Osteocyte (in vitro differentiated cells): ENCODE measurements around the gene SCLT1. TPM values are rescaled to one million over a fixed set of nuclear protein-coding genes. Genes with fewer than 3 reads are reported as not detected.

Experiments
- DNase-seq: peaks from one replicate; pipeline ENCODE4 v3.0.0; 2021; ENCODE audit warnings: mixed read lengths; ENCODE audit not compliant: unreplicated experiment; ENCODE audit errors: extremely low spot score
- H3K27ac Mint-ChIP-seq: one replicate; pipeline ENCODE4 v1.8.0; 2021; ENCODE audit warnings: mild to moderate bottlenecking, mixed read lengths; ENCODE audit not compliant: unreplicated experiment
- H3K27me3 Mint-ChIP-seq: one replicate; pipeline ENCODE4 v1.8.0; 2021; ENCODE audit warnings: mixed read lengths; ENCODE audit not compliant: unreplicated experiment
- H3K36me3 Mint-ChIP-seq: one replicate; pipeline ENCODE4 v1.8.0; 2021; ENCODE audit warnings: mixed read lengths; ENCODE audit not compliant: unreplicated experiment
- H3K4me1 Mint-ChIP-seq: one replicate; pipeline ENCODE4 v1.8.0; 2021; ENCODE audit warnings: mixed read lengths; ENCODE audit not compliant: unreplicated experiment
- H3K4me3 Mint-ChIP-seq: one replicate; pipeline ENCODE4 v1.8.0; 2021; ENCODE audit warnings: mild to moderate bottlenecking, moderate library complexity, mixed read lengths; ENCODE audit not compliant: unreplicated experiment
- H3K9me3 Mint-ChIP-seq: one replicate; pipeline ENCODE4 v1.8.0; 2021; ENCODE audit warnings: mixed read lengths; ENCODE audit not compliant: unreplicated experiment
- total RNA-seq: library from RNA; stranded (reverse); gene quantifications from 2 replicates; pipeline ENCODE4 v1.2.1, GENCODE V29; 2021
- TF ChIP-seq, protein P1 (sequence below): fragments of 200-600 bp; sonication (generic); IDR thresholded peaks from 2 replicates; pipeline ENCODE4 v1.5.0; 2021; ENCODE audit warnings: antibody characterized with exemption, mild to moderate bottlenecking, moderate library complexity

The SCLT1 gene
- total RNA-seq, 1 donor from 2014 or later: 13.6 TPM

DNA sequence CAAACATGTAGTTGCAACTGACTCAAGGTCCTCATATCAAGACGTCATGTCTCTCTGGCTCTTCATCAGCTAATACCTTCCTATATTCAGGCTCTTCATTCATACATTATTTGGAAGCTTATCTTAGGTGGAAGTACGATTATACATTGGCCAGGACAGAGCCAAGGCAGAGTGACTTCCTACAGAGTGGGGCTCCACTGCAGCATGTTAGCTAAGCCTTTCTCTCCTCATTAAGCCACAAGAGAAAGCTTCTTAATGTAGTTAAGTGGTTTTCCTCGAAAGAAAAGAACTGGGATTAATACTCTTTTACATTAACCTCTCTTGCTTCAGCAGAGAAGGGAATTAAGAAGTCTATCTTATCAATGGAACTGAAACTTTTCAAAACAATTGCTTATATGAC is 17.6 kb upstream of the SCLT1 start:
- no peak overlapping the region for H3K4me3 Mint-ChIP-seq
- no peak for DNase-seq
- no peak overlapping the region for H3K27ac Mint-ChIP-seq
- H3K9me3 Mint-ChIP-seq: no peaks in the 10 kb centered on the region
- peaks cover 14% of the 10 kb centered on the region for H3K4me1 Mint-ChIP-seq
- H3K27me3 Mint-ChIP-seq: no peaks in the 10 kb centered on the region
- TF ChIP-seq, protein P1, sequence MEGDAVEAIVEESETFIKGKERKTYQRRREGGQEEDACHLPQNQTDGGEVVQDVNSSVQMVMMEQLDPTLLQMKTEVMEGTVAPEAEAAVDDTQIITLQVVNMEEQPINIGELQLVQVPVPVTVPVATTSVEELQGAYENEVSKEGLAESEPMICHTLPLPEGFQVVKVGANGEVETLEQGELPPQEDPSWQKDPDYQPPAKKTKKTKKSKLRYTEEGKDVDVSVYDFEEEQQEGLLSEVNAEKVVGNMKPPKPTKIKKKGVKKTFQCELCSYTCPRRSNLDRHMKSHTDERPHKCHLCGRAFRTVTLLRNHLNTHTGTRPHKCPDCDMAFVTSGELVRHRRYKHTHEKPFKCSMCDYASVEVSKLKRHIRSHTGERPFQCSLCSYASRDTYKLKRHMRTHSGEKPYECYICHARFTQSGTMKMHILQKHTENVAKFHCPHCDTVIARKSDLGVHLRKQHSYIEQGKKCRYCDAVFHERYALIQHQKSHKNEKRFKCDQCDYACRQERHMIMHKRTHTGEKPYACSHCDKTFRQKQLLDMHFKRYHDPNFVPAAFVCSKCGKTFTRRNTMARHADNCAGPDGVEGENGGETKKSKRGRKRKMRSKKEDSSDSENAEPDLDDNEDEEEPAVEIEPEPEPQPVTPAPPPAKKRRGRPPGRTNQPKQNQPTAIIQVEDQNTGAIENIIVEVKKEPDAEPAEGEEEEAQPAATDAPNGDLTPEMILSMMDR: no peak
- H3K36me3 Mint-ChIP-seq: peaks cover 10% of the 10 kb centered on the region

DNA sequence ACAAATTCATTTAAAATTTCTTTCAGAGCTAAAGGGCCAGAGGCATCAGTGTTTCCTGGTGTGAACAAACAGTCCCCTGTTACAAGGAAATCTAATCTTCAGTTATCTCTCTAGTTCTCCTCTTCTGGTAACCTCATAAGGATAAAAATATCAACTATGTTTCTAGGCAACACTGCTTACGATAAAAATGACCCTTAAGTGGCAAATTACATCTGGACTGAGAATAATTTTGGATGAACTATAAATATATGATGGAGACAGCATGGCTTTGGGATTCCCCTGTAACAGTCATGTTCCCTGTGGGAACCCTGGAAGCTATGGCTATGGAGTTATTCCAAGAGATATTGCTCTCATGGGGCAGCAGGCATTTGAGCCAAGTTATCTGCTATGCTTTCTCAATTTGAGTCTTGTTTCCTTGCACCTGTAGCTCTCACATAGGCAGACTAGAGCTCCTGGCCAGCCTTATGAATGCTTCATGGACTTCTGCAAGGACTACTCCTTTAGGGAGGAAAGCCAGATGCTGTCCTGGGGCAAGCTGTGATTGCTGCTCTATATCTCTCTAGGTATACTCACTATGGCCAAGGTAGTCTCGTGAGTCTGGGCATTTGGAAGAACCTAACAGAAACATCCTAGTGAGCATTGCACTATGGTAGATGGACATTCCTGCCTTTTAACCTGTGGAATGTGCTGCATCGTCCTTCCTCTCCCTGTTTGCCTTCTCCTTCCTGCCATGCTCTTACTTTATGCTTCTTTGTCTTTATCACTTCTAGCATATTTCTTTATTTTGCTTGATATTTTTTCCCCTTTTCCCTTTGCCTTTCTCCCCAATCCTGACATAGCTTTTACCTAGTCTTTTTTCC is 16.9 kb upstream of the SCLT1 start:
- peaks cover 14% of the 10 kb centered on the region for H3K4me1 Mint-ChIP-seq
- TF ChIP-seq, protein P1: no peak

DNA sequence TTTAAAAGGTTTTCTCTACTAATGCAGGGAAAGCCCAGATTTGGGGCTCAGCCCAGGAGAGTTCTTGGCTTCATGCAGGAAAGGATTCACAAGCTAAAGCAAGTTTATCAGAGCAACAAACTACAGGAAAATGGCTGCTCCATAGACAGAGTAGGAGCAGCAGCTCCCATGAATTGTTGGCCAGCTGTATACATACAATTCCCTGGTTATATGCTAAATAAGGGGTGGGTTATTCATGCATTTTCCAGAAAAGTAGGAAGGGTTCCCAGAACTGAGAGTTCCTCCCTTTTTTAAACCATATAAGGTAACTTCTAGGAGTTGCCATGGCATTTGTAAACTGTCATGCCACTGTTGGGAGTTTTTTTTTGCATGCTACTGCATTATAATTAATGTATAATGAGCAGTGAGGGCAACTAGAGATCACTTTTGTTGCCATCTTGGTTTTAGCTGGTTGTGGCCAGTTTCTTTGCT is 5.2 kb upstream of the SCLT1 start:
- no peaks in the 10 kb centered on the region for H3K27me3 Mint-ChIP-seq
- TF ChIP-seq, protein P1: no peak
- H3K4me3 Mint-ChIP-seq: no peak overlapping the region
- DNase-seq: no peak
- H3K9me3 Mint-ChIP-seq: no peaks in the 10 kb centered on the region
- no peak overlapping the region for H3K27ac Mint-ChIP-seq
- H3K36me3 Mint-ChIP-seq: peaks cover 2% of the 10 kb centered on the region
- peaks cover 21% of the 10 kb centered on the region for H3K4me1 Mint-ChIP-seq

More for the DNA sequence above, 16.9 kb upstream of the SCLT1 start:
- Mint-ChIP-seq H3K27ac (no peak overlapping the region), H3K4me3 (no peak overlapping the region), H3K36me3 (peaks cover 10% of the 10 kb centered on the region), H3K9me3 (no peaks in the 10 kb centered on the region), H3K27me3 (no peaks in the 10 kb centered on the region)
- DNase-seq: no peak

DNA sequence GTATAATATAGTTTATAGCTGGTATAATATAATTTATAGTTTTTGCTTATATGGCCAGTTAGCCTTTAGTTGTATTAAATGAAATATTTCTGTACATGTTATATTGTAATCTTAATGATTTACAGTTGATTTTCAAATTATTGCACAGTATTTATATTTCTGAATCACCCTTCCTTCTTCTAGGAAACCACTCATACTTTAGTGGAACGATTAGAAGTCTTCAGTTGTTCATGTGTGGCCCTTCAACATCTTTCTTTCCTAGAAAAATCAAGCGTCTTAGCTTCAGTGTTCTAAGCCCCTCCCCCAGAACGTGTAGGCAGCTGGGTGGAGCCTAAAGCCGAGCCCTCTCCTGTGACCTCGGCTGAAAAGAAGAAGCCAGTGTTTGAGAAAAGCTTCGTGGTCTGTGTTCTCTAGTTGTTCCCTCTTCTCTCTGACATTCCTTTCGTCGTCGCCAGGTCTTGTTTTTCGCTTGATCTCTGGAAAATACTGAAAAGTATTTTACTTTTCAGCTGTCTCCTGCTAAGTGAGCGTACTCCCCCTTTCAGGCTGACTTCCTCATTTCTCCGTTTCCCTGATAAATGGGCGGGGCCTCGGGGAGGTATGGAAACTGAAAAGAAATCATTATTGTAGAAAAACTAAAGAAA is 2.6 kb upstream of the SCLT1 start, which contains the start of gene C4orf33:
C4orf33 (plus strand) TSS at position 342 of the 644 bp plus-strand sequence. CDS start 6,459 bp downstream, outside the sequence.
- no peaks in the 10 kb centered on the region for H3K9me3 Mint-ChIP-seq
- H3K27me3 Mint-ChIP-seq: no peaks in the 10 kb centered on the region
- peaks cover 22% of the 10 kb centered on the region for H3K4me1 Mint-ChIP-seq
- no peaks in the 10 kb centered on the region for H3K36me3 Mint-ChIP-seq
- peak within 1 kb of the TSS; percentile 87 for H3K4me3 Mint-ChIP-seq
- TF ChIP-seq, protein P1: no peak
- H3K27ac Mint-ChIP-seq: peak within 1 kb of the TSS; percentile 96
- no peak for DNase-seq

DNA sequence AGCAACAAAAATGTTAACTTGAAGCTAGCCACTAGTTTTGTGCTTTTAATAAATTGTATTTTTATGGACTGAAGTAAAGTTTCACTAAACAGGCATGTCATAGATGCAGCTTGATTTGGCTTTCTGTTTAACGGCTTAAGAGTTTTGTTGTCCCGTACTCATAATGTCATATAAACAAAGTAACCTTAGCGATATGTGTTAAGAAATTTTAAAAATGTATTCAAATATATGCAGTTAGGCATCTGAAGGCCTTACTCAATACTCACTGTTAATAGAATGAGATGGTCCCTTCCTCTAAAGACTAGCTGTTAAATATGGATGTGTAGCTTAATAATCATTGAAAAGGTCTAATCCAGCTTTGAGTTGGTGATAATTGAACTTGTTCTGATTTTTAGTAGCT is 1.0 kb upstream of the SCLT1 start:
- H3K4me3 Mint-ChIP-seq: peak overlapping the region; percentile 7
- peaks cover 24% of the 10 kb centered on the region for H3K4me1 Mint-ChIP-seq
- no peak for DNase-seq
- TF ChIP-seq, protein P1: no peak
- no peaks in the 10 kb centered on the region for H3K36me3 Mint-ChIP-seq
- no peaks in the 10 kb centered on the region for H3K27me3 Mint-ChIP-seq
- no peak overlapping the region for H3K27ac Mint-ChIP-seq
- H3K9me3 Mint-ChIP-seq: no peaks in the 10 kb centered on the region
